ENCODE data around the gene CAP2. TPM values are rescaled to one million over a fixed set of nuclear protein-coding genes. Genes with fewer than 3 reads are reported as not detected.
"Not testable (repeated sequence)": the region's sequence is repeated elsewhere in the genome, so short reads cannot be mapped to it uniquely, and the experiment has no call there.

CAP2 gene
- total RNA-seq, 1 experiment from 2014 or later, result 27.8 TPM

DNA sequence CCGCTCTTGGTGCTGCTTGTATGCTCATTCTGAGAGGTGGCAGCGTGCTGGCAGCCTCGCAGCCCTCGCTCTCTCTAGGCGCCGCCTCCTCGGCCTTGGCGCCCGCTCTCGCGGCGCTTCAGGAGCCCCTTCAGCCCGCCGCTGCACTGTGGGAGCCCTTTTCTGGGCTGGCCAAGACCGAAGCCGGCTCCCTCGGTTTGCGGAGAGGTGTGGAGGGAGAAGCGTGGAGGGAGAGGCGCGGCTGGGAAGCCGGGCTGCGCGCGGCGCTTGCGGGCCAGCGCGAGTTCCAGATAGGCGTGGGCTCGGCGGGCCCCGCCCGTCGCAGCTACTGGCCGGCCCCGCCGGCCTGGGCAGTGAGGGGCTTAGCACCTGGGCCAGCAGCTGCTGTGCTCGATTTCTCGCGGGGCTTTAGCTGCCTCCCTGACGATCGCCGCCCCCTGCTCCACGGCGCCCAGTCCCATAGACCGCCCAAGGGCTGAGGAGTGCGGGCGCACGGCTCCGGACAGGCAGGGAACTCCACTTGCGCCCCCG lies 187.2 kb downstream of the CAP2 start:
- no peak for DNase-seq (ENCODE audit: low spot score)

DNA sequence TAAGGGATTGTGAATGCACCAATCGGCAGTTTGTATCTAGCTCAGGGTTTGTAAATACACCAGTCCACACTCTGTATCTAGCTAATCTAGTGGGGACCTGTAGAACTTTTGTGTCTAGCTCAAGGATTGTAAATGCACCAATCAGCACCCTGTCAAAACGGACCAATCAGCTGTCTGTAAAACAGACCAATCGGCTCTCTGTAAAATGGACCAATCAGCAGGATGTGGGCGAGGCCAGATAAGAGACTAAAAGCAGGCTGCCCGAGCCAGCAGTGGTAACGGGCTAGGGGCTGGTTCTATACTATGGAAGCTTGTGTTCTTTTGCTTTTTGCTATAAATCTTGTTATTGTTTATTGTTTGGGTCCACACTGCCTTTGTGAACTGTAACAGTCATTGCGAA lies 187.9 kb downstream of the CAP2 start:
- not testable (repeated sequence) for DNase-seq (ENCODE audit: low spot score)

DNA sequence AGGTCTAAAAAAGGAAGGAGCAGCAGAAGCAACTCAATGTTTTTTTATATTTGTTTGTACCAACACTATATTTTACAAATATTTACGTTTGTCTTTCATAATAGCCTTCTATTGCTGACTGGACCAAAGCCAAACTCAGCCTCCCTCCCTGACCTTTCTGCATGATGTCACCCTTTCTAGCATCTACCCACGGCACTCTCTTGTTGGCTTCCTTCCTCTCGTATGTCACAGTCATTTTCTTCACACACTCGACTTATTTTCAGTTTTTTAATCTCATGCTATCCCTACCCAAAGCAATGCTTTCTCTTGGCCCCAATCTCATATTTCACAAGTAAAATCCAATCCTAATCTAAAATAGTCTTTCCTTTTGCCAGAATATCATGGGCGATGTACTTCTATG lies 190.4 kb downstream of the CAP2 start:
- no peak for DNase-seq (ENCODE audit: low spot score)

DNA sequence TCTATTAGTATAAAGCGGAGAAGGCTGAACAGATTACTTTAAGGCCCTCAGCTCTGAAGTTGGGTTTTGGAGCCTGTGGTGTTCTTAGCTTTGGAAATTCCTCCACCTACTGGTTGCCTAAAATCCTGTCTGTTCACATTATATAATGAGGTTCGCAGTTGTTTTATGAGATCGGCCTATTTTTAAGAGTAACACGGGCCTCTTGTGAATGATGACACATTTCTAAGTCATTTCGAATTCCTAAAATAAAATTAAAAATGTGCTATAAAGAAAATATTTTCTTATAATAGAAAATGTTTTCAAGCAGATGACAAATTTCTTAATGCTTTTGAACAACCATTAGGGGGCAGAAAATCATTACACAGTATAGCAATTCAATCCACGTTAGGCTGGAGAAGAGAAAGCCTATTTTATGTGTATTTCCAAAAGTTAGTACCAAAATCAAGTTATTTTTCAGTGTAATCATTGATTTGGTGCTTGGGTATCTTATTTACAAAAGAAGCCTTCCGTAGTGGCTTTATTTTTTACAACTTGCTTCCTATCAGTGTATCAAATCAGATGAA lies 190.9 kb downstream of the CAP2 start:
- DNase-seq (ENCODE audit: low spot score), result peak; percentile 68

DNA sequence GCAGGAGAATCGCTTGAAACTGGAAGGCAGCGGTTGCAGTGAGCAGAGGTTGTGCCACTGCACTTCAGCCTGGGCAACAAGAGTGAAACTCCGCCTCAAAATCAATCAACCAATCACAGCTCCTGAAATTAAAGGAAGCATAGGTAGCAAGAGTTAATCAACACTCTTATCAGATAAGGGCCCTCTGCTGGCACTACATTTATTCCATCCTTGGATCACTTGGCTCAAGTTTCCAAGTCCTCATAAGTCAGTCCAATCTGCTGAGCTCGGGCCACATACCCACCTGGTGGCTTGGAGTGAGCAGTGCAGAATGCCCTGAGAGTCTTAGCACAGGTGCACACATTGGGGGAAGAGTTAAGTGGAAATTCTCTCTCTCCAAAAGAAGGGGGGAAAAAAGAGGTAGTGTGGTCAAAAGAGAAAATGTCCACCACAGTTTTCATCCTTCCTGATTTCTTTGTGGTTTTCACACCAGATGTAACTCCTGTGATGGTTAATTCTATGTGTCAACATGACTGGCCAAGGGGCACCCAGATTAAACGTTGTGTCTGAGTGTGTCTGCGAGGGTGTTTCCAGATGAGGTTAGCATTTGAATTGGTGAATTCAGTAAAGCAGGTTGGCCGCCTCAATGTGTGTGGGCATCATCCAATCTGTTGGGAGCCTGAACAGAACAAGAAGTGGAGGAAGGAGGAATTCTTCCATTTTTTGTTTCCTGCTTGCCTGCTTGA lies 192.5 kb downstream of the CAP2 start:
- peak; percentile 43 for DNase-seq (ENCODE audit: low spot score)

DNA sequence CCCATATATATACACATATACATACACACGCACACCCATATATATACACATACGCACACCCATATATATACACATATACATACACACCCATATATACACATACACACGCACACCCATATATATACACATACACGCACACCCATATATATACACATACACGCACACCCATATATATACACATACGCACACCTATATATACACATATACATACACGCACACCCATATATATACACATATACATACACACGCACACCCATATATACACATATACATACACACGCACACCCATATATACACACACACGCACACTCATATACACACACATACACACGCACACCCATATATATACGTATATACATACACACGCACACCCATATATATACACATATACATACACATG lies 193.2 kb downstream of the CAP2 start:
- not testable (repeated sequence) for DNase-seq (ENCODE audit: low spot score)

DNA sequence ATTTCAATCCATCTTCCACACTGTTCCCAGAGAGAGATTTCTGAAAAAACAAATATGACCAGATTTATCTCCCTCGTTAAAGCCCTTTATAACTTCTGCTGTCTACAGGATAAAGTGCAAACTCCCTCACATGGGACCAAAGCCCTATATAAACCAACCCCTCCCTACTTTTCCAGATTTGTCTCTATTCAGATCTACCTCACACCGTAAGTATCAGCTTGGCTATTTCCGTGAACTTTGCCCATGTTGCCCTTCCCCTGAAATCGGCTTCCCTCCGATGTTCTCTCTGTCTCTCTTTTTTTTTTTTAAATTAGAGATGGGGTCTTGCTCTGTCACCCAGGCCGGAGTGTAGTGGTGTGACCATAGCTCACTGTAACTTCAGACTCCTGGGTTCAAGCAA lies 194.6 kb downstream of the CAP2 start:
- no peak for DNase-seq (ENCODE audit: low spot score)

DNA sequence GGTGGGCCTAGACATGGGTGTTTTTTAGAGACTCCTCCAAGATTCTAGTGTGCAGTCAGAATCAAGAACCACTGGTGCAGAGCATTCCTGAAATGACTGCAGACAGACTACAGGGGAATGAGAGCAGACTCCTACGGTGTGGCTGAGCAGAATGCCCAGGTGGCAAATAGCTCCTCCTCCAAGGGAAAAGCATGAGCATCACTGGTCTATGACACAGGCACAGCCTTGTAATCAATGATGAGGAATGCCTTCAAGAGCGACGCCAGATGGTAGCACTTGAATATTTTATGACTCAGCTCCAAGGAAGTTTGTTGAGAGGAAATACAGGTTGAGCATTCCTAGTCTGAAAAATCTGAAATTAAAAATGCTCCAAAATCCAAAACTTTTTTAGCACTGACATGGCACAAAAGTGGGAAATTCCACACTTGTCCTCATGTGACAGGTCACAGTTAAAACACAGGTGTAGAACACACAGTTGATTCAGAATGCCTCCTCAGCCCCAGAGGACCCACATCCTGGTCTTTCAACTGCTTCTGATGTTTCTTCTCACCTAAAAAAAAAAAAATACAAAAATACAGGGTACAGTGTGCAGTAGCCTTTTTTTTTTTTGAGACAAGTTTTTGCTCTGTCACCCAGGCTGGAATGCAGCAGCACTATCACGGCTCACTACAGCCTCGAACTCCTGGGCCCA lies 196.2 kb downstream of the CAP2 start:
- peak; percentile 94 for DNase-seq (ENCODE audit: low spot score)

DNA sequence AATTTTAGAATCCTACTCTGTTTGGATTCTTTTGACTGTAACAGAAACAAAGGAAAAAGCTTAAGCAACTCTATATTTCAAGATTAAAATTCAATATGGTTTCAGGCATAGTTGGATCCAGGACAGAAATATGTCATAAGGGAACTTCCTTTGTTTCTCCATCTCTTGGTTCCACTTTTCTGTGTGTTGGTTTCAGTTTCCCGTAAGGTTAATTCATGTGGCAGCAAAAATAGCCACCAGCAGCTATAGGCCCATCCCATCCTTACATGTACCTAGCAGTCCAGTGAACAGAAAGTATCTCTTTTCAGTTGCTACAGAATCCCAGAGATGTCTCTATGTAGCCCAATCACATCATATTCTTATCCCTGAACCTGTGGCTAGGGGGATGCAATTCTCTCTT lies 197.9 kb downstream of the CAP2 start:
- DNase-seq (ENCODE audit: low spot score), result no peak

DNA sequence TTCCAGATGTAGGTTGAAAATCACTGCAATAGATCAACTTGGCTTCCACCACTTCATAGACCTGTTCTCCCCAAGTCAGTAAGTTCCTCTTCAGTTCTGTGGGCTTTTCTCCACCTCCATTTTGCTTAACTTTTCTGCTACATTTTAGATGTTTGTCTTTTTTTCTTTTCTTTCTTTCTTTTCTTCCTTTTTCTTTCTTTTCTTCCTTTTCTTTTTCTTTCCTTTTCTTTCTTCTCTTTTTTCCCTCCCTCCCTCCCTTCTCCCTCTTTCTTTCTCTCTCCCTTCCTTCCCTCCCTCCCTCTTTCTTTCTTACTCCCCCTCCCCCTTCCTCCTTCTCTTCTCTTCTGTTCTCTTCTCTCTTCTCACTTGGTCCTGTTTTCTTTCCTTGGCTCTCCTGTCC lies 199.9 kb downstream of the CAP2 start:
- DNase-seq (ENCODE audit: low spot score), result no peak

DNA sequence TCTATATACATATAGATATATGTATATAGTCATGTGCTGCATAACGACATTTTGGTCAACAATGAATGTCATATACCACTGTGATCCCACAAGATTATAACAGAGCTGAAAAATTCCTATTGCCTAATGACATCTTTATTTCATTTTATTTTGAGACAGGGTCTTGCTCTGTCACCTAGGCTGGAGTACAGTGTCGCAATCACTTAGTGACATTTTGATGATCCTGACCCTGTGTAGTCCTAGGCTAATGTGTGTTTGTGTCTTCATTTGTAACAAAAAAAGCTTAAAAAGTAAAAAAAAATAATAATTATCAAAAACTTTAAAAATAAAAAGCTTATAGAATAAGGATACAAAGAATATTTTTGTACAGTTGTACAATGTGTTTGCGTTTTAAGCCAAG lies 202.7 kb downstream of the CAP2 start:
- no peak for DNase-seq (ENCODE audit: low spot score)

DNA sequence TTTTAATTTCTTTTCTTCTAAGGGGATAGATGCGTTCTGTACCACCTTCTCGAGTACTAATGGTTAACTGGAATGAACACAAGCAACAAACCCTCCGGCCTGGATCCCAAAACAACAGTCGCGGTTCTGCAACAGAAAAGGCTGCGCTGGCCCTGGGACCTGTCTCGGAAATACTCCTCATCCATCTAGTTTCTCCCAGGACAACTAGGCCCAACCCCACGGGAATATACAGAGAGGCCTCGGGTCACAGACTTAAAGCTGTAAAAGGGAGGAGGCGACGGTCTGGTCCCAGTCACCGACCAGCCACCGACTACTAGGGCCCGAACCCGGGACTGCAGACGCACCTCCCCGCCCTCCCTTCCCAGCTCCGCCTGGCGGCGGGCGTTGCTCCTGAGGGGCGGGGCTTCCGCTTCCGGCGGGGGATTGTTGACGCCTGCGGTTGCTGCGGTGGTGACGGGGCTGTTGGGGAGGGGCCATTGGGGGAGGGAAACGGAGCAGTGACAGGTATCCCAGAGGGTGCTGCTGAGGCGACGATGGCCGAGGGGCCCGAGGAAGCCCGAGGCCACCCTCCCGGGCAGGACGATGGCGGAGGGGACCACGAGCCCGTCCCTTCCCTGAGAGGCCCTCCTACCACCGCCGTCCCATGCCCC lies 206.6 kb downstream of the CAP2 start, which contains the start of gene FAM8A1:
TSS of gene FAM8A1 (plus strand) at position 426 of the 650 bp plus-strand sequence. CDS start at position 534, 108 bp downstream.
- peak; percentile 77 for DNase-seq (ENCODE audit: low spot score)

DNA sequence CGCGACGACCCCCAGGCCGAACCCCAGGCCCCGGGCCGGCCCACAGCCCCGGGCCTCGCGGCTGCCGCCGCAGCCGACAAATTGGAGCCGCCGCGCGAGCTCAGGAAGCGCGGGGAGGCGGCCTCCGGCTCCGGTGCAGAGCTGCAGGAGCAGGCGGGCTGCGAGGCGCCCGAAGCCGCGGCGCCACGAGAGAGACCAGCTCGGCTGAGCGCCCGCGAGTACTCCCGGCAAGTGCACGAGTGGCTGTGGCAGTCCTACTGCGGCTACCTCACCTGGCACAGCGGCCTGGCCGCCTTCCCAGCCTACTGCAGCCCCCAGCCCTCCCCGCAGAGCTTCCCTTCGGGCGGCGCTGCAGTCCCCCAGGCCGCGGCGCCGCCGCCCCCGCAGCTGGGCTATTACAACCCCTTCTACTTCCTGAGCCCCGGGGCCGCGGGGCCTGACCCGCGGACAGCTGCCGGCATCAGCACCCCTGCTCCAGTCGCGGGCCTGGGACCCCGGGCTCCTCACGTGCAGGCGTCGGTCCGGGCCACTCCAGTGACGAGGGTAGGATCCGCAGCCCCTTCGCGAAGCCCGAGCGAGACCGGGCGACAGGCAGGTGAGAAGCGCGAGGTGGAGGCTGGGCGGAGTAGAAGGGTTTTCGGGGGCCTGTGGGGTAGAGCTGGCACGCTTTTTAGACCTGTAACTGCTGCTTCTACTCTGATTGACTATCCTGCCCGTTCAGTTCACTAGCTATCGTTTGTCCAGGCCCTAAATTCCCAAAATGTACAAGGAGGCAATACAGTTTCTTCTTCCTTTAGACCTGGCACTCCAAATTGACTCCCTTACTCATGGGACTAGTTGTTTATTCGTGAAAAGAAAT lies 207.4 kb downstream of the CAP2 start:
- DNase-seq (ENCODE audit: low spot score), result peak; percentile 5

DNA sequence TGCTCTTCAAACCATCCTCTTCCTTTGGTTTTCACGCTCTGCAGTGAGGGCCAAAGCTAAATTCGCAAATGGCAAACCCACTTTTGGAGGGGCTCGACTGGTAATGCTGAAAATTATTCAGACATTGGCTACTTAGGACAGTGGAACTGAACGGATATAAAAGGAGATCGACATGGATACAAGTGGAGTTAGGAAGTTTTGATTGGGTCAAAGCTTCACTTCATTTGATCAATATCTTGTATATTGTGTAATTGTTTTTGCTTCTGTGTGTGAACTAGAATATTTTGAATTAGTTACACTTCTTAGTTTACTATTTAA lies 207.9 kb downstream of the CAP2 start:
- no peak for DNase-seq (ENCODE audit: low spot score)

DNA sequence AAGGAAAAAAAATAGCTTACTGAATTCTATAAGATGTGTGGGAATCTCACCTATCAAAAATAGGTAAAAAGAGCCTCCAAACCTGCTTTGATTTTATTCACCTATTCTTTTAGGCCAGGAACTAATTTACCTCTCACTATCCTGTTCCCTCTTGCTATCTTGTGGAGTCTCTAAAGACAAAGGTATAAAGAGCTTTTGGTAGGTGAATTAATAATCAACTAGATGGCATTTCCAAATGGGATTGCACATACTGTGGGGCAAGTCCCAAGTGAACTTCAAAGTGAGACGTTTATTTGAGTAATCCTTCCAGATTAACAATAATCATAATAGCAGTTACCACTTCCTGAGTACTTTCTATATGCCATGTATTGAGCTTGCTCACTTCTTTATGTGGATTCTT lies 209.5 kb downstream of the CAP2 start:
- no peak for DNase-seq (ENCODE audit: low spot score)

DNA sequence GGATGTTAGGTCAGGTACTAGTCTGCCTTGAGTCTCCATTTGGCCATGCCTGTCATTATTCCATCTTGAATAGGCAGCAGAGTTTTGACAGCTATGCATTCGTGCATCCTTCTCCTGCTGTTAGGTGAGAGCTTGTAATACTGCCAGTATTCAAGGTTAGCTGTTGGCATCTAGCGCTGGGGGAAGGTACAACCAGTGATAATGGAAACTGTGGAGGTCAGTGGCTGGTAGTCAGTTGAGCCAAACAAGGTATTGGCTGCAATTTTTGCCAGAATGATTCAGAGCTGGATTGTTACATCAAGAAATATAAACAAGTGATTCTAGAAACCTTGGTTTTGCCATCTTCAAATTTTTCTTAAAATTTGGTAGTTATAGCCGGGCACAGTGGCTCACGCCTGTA lies 213.2 kb downstream of the CAP2 start:
- DNase-seq (ENCODE audit: low spot score), result no peak

Other genes with a start within 250 kb of the CAP2 start
- gene RBM24, start 112.2 kb upstream of the CAP2 start, total RNA-seq (2014; rRNA removed; shearing (Covaris generic)), result 13.2 and 14.5 TPM in 2 replicates
- 14.5 and 19.8 TPM in 2 replicates for gene FAM8A1, start 206.7 kb downstream of the CAP2 start, total RNA-seq (2014; rRNA removed; shearing (Covaris generic))